Epithelial cell of esophagus (primary cell): ENCODE results near the gene RGS3.

Experiments used
- DNase-seq: peaks from one replicate; pipeline ENCODE4 v3.0.0; 2010; ENCODE audit warnings: low read depth
- H3K4me3 ChIP-seq: 2 replicates; pipeline ENCODE4 v1.5.1; 2011; ENCODE audit warnings: mild to moderate bottlenecking, low read length, control low read depth
- CTCF ChIP-seq: IDR thresholded peaks from 2 replicates; pipeline ENCODE4 v1.5.1; 2011; ENCODE audit warnings: low read depth, mild to moderate bottlenecking, low read length, control low read depth, inconsistent platforms; ENCODE audit not compliant: insufficient read depth; ENCODE audit errors: missing control alignments

Gene RGS3

DNA sequence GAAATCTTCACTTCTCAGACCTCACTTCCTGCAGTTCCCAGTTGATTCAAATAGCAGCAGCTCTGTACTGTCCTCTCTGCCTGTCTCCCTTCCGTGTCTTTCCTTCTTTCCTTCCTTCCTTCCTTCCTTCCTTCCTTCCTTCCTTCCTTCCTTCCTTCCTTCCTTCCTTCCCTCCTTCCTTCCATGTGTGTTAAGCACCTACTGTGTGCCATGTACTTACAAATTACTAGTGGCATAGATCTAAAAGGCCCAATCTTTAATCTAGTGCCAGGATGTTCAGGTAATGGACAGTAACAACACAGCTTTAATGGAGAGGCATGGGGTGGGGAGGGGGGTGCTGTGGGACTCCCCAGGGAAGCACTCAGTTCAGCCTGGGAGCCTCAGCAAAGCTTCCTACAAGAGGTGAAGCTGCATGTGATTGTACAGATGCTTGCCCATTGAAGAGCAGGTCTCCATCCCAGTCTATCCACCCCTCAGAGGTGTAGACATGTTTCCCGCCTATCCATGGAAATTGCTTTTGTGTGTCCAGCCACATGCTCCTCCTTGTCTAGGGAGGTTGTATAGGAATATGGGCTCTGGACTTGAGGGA lies 106.0 kb downstream of the RGS3 start:
- no peak for DNase-seq
- no peak for TF ChIP-seq CTCF
- H3K4me3 ChIP-seq, result no peak overlapping the region

DNA sequence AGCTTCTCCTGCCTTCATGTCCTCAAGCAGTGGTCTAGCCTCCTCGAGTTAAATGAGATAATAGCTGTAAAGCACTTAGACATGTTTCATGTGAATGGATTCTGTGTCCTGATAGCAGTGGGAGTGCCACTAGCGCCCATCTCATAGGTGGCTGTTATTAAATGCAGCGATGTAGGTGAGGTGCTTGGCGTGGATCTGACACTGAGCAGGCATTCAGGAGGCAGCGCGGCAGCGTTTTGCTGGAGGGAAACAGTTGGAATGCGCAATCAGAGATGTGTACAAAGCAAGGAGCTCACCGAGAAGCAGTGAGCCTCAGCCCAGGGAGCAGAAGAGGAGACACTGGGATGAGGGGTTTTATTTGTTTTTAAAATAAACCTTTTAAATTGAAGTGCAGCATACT lies 106.6 kb downstream of the RGS3 start:
- DNase-seq, result no peak
- TF ChIP-seq CTCF, result no peak
- H3K4me3 ChIP-seq, result no peak overlapping the region

DNA sequence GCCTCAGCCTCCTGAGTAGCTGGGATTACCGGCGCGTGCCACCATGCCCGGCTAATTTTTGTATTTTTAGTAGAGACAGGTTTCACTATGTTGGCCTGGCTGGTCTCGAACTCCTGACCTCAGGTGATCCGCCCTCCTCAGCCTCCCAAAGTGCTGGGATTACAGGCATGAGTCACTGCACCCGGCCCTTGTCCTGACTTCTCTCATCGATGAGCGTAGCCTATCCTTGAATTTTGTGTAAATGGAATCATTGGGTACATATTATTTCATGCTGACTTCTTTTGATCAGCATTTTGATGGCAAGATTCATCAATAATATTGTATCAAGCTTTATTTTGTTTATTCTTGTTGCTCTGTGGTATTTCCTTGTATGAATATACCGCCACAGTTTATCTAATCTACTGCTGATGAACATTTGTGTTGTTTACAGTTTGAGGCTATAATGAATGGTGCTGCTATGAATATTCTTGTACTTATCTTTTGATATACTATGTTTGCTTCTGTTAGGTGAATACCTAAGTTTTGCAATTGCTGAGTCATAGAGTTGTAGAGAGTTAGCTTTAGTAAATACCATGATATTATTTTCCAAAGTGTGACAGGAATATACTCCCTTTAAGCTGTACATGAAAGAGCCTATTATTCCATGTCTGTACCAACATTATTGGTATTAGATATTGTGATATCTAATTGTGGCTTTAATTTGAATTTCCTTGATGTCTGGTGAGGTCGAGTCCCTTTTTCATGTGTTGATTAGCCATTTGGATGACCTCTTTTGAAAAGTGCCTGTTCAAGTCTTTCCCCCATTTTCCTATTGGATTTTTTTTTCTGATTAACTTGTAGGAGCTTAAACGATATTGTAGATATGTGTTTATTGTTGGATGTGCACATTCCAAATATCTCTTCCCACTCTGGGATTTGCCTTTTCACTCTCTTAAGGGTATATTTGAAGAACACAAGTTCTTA lies 107.5 kb downstream of the RGS3 start:
- DNase-seq, result peak; percentile 77
- TF ChIP-seq CTCF, result no peak
- H3K4me3 ChIP-seq, result no peak overlapping the region

- no peak overlapping the region for H3K4me3 ChIP-seq
- no peak for TF ChIP-seq CTCF
- no peak for DNase-seq
Observed at GRCh38 chr9:113572076-113572861, 108.7 kb downstream of the RGS3 start.

- no peak overlapping the region for H3K4me3 ChIP-seq
- no peak for TF ChIP-seq CTCF
- DNase-seq, result no peak
Observed at GRCh38 chr9:113573046-113573958, 109.8 kb downstream of the RGS3 start.

DNA sequence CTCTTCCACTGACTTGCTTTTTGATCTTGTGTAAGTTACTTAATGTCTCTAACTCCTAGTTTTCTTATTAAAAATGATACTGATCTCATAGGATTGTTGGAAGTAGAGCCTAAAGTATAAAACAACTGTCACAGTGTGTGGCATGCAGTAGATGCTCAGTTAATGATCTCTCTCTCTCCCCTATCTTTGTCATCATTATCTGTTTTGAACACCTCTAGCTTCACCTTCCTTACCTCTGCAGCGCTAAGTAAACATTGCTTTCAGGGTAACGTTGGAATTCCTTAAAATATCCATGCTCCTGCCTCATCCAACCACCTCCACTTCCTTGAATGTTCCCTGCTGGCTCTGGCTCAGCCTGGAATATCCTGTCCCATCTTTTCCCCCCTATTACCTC lies 110.4 kb downstream of the RGS3 start:
- H3K4me3 ChIP-seq, result no peak overlapping the region
- no peak for TF ChIP-seq CTCF
- DNase-seq, result no peak
